HCT116 (cell line): ENCODE measurements around the gene ADCY2. TPM values are rescaled to one million over a fixed set of nuclear protein-coding genes. Genes with fewer than 3 reads are reported as not detected.

Experiments
- ATAC-seq: fragments of 200-7000 bp; cut with Tn5 transposase; 2 replicates; pipeline ENCODE4 v1.9.1; 2020; ENCODE audit warnings: mild to moderate bottlenecking, moderate library complexity
- BruUV-seq: library from RNA; stranded (reverse); fragments of 400-500 nt; replicated peaks from 2 replicates; lab custom pipeline; 2021; lab: Mats Ljungman, UMichigan
- CTCF ChIA-PET: fragments of 300-600 bp; sonication (Branson Sonifier 250); formaldehyde crosslinking; loops from one replicate; lab custom pipeline; 2021; ENCODE audit warnings: antibody characterized with exemption; lab: Charles Lee
- POLR2A ChIA-PET: fragments of 300-600, 350-600 bp; sonication (Branson Sonifier 250); formaldehyde crosslinking; loops from one replicate; lab custom pipeline; 2021; ENCODE audit warnings: antibody characterized with exemption; lab: Charles Lee
- RAD21 ChIA-PET, 2 experiments: fragments of 300-600 bp; sonication (Branson Sonifier 250); formaldehyde crosslinking; loops; one replicate each; lab custom pipeline; 2023; ENCODE audit warnings: low total read pairs in 2 of 2; ENCODE audit not compliant: uncharacterized antibody in 2 of 2, unreplicated experiment in 2 of 2, low non-redundant PET in 1 of 2; lab: Charles Lee
- DNase-seq: peaks from one replicate; pipeline ENCODE4 v3.0.0-alpha.2; 2010; ENCODE audit warnings: low read depth, low spot score
- H2AFZ ChIP-seq: fragments of 200-600 bp; shearing (Covaris generic), sonication (generic); 2 replicates; pipeline ENCODE4 v1.6.1; 2017; ENCODE audit warnings: low read depth, mixed run types, mixed read lengths, antibody characterized with exemption, low read length; ENCODE audit not compliant: poor library complexity, severe bottlenecking
- H3K27ac ChIP-seq: 2 replicates; pipeline ENCODE4 v1.5.1; 2012; ENCODE audit warnings: low read depth, low read length
- H3K27me3 ChIP-seq: fragments of 200-600 bp; sonication (generic); 2 replicates; pipeline ENCODE4 v1.6.1; 2016; ENCODE audit warnings: mixed run types, low read length, mixed read lengths; ENCODE audit not compliant: insufficient read depth
- H3K36me3 ChIP-seq, 2 experiments: fragments of 200-500 bp in 1 of 2; fragments of 200-600 bp in 1 of 2; sonication (Bioruptor generic) in 1 of 2; sonication (generic) in 1 of 2; 2 replicates each; pipeline versions ENCODE4 v1.5.1 to v1.6.1; 2014 to 2016; ENCODE audit warnings: low read length in 2 of 2, inconsistent platforms in 1 of 2, mixed read lengths in 1 of 2, mixed run types in 1 of 2; ENCODE audit not compliant: insufficient read depth in 2 of 2, control insufficient read depth in 1 of 2
- H3K4me1 ChIP-seq, 2 experiments: fragments of 200-600 bp in 1 of 2; sonication (generic) in 1 of 2; 2 replicates each; pipeline versions ENCODE4 v1.5.1 to v1.6.1; 2012 to 2017; ENCODE audit warnings: low read length in 2 of 2, inconsistent platforms in 1 of 2, mild to moderate bottlenecking in 1 of 2, mixed read lengths in 1 of 2, mixed run types in 1 of 2, moderate library complexity in 1 of 2; ENCODE audit not compliant: insufficient read depth in 2 of 2, control insufficient read depth in 1 of 2
- H3K4me2 ChIP-seq: fragments of 200-600 bp; sonication (generic); 2 replicates; pipeline ENCODE4 v1.6.1; 2017; ENCODE audit warnings: mixed run types, low read length, mixed read lengths
- H3K4me3 ChIP-seq, 2 experiments: fragments of 200-600 bp in 1 of 2; sonication (generic) in 1 of 2; replicated peaks in 1 of 2; 2 replicates each; pipeline ENCODE4 v1.5.1; 2011 to 2016; ENCODE audit warnings: low read length in 2 of 2, control low read depth in 1 of 2, low read depth in 1 of 2, mild to moderate bottlenecking in 1 of 2, mixed read lengths in 1 of 2, mixed run types in 1 of 2
- H3K79me2 ChIP-seq: fragments of 200-600 bp; sonication (generic); 2 replicates; pipeline ENCODE4 v1.6.1; 2017; ENCODE audit warnings: mild to moderate bottlenecking, mixed run types, low read length, moderate library complexity, mixed read lengths; ENCODE audit not compliant: insufficient read depth
- H3K9ac ChIP-seq: fragments of 200-600 bp; sonication (generic); 2 replicates; pipeline ENCODE4 v1.6.1; 2016; ENCODE audit warnings: low read length, mixed read lengths
- H3K9me2 ChIP-seq: fragments of 200-600 bp; sonication (generic), shearing (Covaris generic); 2 replicates; pipeline ENCODE4 v1.6.1; 2017; ENCODE audit warnings: mixed run types, mild to moderate bottlenecking, moderate library complexity; ENCODE audit not compliant: insufficient read depth
- H3K9me3 ChIP-seq, 2 experiments: fragments of 200-500 bp in 1 of 2; fragments of 200-600 bp in 1 of 2; sonication (Bioruptor generic) in 1 of 2; sonication (generic) in 1 of 2; 2 replicates each; pipeline ENCODE4 v1.6.1; 2014 to 2017; ENCODE audit warnings: low read length in 2 of 2, mixed read lengths in 2 of 2, inconsistent platforms in 1 of 2, low read depth in 1 of 2, mild to moderate bottlenecking in 1 of 2, mixed run types in 1 of 2, moderate library complexity in 1 of 2; ENCODE audit not compliant: control insufficient read depth in 1 of 2, insufficient read depth in 1 of 2
- H4K20me1 ChIP-seq: fragments of 200-600 bp; sonication (generic), shearing (Covaris generic); 2 replicates; pipeline ENCODE4 v1.6.1; 2017; ENCODE audit warnings: mixed run types, mild to moderate bottlenecking, moderate library complexity; ENCODE audit not compliant: insufficient read depth
- ATF3 ChIP-seq: IDR thresholded peaks from 2 replicates; pipeline ENCODE4 v1.6.1; 2012
- CBX3 ChIP-seq: IDR thresholded peaks from 2 replicates; pipeline ENCODE4 v1.6.1; 2012; ENCODE audit warnings: low read depth
- CEBPB ChIP-seq: IDR thresholded peaks from 2 replicates; pipeline ENCODE4 v1.6.1; 2012; ENCODE audit warnings: low read depth
- EGR1 ChIP-seq: IDR thresholded peaks from 2 replicates; pipeline ENCODE4 v1.6.1; 2012; ENCODE audit warnings: low read depth
- ELF1 ChIP-seq: IDR thresholded peaks from 2 replicates; pipeline ENCODE4 v1.6.1; 2012; ENCODE audit warnings: low read depth, borderline replicate concordance
- EZH2 ChIP-seq: fragments of 200-600 bp; sonication (generic); IDR thresholded peaks from 2 replicates; pipeline ENCODE4 v1.6.1; 2017; ENCODE audit warnings: antibody characterized with exemption, mixed run types
- EZH2phosphoT487 ChIP-seq: fragments of 200-600 bp; IDR thresholded peaks from 2 replicates; pipeline ENCODE4 v1.6.1; 2018; ENCODE audit warnings: antibody characterized with exemption, borderline replicate concordance
- FOSL1 ChIP-seq: IDR thresholded peaks from 2 replicates; pipeline ENCODE4 v1.6.1; 2012; ENCODE audit warnings: low read depth
- JUND ChIP-seq: IDR thresholded peaks from 2 replicates; pipeline ENCODE4 v1.6.1; 2012
- POLR2AphosphoS5 ChIP-seq: IDR thresholded peaks from 2 replicates; pipeline ENCODE4 v1.6.1; 2011; ENCODE audit warnings: mild to moderate bottlenecking, low read depth, low read length, moderate library complexity
- REST ChIP-seq: IDR thresholded peaks from 2 replicates; pipeline ENCODE4 v1.6.1; 2012; ENCODE audit warnings: low read depth
- SIN3A ChIP-seq: IDR thresholded peaks from 2 replicates; pipeline ENCODE4 v1.6.1; 2012; ENCODE audit warnings: low read depth
- SRF ChIP-seq: IDR thresholded peaks from 2 replicates; pipeline ENCODE4 v1.6.1; 2012; ENCODE audit warnings: low read depth
- TCF7L2 ChIP-seq: IDR thresholded peaks from 2 replicates; pipeline ENCODE4 v1.7.0; 2011; ENCODE audit warnings: borderline replicate concordance, inconsistent platforms; ENCODE audit not compliant: insufficient read depth, insufficient read length; ENCODE audit errors: extremely low read depth
- YY1 ChIP-seq: IDR thresholded peaks from 2 replicates; pipeline ENCODE4 v1.6.1; 2011; ENCODE audit warnings: low read length, low read depth, moderate library complexity, mild to moderate bottlenecking; ENCODE audit not compliant: insufficient replicate concordance; ENCODE audit errors: extremely low read depth
- ZBTB33 ChIP-seq: IDR thresholded peaks from 2 replicates; pipeline ENCODE4 v1.6.1; 2011; ENCODE audit warnings: mild to moderate bottlenecking, low read length, moderate library complexity; ENCODE audit not compliant: insufficient replicate concordance; ENCODE audit errors: extremely low read depth
- ZFX ChIP-seq: fragments of 450-650 bp; IDR thresholded peaks from 2 replicates; pipeline ENCODE4 v1.6.1; 2017
- ZNF274 ChIP-seq: fragments of 200-500 bp; sonication (Bioruptor generic); IDR thresholded peaks from 2 replicates; pipeline ENCODE4 v1.6.1; 2014; ENCODE audit warnings: mild to moderate bottlenecking, low read depth, low read length, inconsistent platforms
- intact Hi-C: fragments of 100-400 bp; cut with micrococcal nuclease; formaldehyde crosslinking; loops from 2 replicates; pipeline ENCODE4 v1.10.0; 2022
- total RNA-seq: library from RNA; stranded (reverse); gene quantifications from one replicate; pipeline ENCODE4 v1.2.1, GENCODE V29; 2021; ENCODE audit not compliant: unreplicated experiment

Gene ADCY2
- total RNA-seq, 1 experiment from 2014 or later, result 0.15 TPM

- ChIA-PET RAD21 (no interaction called here), POLR2A (no interaction called here), CTCF (no interaction called here)
- H3K4me1 ChIP-seq, result no peaks in the 10 kb centered on the region
- no peak overlapping the region for H2AFZ ChIP-seq
- no TSS peak for BruUV-seq
- no peak for DNase-seq
- no peak overlapping the region for H3K4me3 ChIP-seq
- no peaks in the 10 kb centered on the region; a peak in 1 of 4 replicates for H3K9me3 ChIP-seq
- H3K4me2 ChIP-seq, result no peak overlapping the region
- no peaks in the 10 kb centered on the region for H4K20me1 ChIP-seq
- no peak overlapping the region for H3K9ac ChIP-seq
- no peak for ATAC-seq
- intact Hi-C loops, result no loop called here
- TF ChIP-seq POLR2AphosphoS5, result no peak
- no peak for TF ChIP-seq JUND
- TF ChIP-seq SRF, result no peak
- TF ChIP-seq TCF7L2, result no peak
- TF ChIP-seq EGR1, result no peak
- TF ChIP-seq FOSL1, result no peak
- TF ChIP-seq ZBTB33, result no peak
- TF ChIP-seq YY1, result no peak
- TF ChIP-seq EZH2, result no peak
- no peak for TF ChIP-seq CEBPB
- TF ChIP-seq CBX3, result no peak
- TF ChIP-seq ZFX, result no peak
- TF ChIP-seq ATF3, result no peak
- TF ChIP-seq SIN3A, result no peak
- no peak for TF ChIP-seq EZH2phosphoT487
- no peak for TF ChIP-seq ELF1
- no peak for TF ChIP-seq ZNF274
- TF ChIP-seq REST, result no peak
- H3K27ac ChIP-seq, result no peak overlapping the region
- H3K9me2 ChIP-seq, result no peaks in the 10 kb centered on the region
- no peaks in the 10 kb centered on the region for H3K79me2 ChIP-seq
- H3K36me3 ChIP-seq, result no peaks in the 10 kb centered on the region
- no peaks in the 10 kb centered on the region for H3K27me3 ChIP-seq
Observed at GRCh38 chr5:7683753-7684152, 287.8 kb downstream of the ADCY2 start.
